Loucy (cell line): ENCODE data around the gene CCR7.

ENCODE experiments used
- H2AFZ ChIP-seq: fragments of 200-600 bp; sonication (generic); 2 replicates; pipeline ENCODE4 v1.6.0; 2016; ENCODE audit warnings: antibody characterized with exemption, mild to moderate bottlenecking, low read length, moderate library complexity
- H3F3A ChIP-seq: fragments of 200-600 bp; 2 replicates; pipeline ENCODE4 v1.6.0; 2016; ENCODE audit warnings: antibody characterized with exemption, low read depth, mild to moderate bottlenecking
- H3K27me3 ChIP-seq: fragments of 200-600 bp; sonication (generic); 2 replicates; pipeline ENCODE4 v1.6.1; 2014; ENCODE audit warnings: low read length, mild to moderate bottlenecking; ENCODE audit not compliant: insufficient read depth, poor library complexity, severe bottlenecking
- H3K36me3 ChIP-seq: fragments of 200-600 bp; sonication (generic); 2 replicates; pipeline ENCODE4 v1.6.1; 2016; ENCODE audit warnings: low read length; ENCODE audit not compliant: insufficient read depth
- H3K4me1 ChIP-seq: fragments of 200-600 bp; sonication (generic); 2 replicates; pipeline ENCODE4 v1.5.1; 2014; ENCODE audit warnings: low read length, mild to moderate bottlenecking; ENCODE audit not compliant: insufficient read depth, poor library complexity, severe bottlenecking
- H3K4me2 ChIP-seq: fragments of 200-600 bp; sonication (generic); 2 replicates; pipeline ENCODE4 v1.6.0; 2014; ENCODE audit warnings: antibody characterized with exemption, low read length, low read depth, mild to moderate bottlenecking; ENCODE audit not compliant: poor library complexity, severe bottlenecking
- H3K4me3 ChIP-seq: fragments of 200-600 bp; sonication (generic); 2 replicates; pipeline ENCODE4 v1.5.1; 2014; ENCODE audit warnings: low read length, mild to moderate bottlenecking, mixed read lengths; ENCODE audit not compliant: poor library complexity, severe bottlenecking
- H3K79me2 ChIP-seq: fragments of 200-600 bp; sonication (generic); 2 replicates; pipeline ENCODE4 v1.6.1; 2014; ENCODE audit warnings: low read length; ENCODE audit not compliant: insufficient read depth
- H3K9ac ChIP-seq: fragments of 200-600 bp; sonication (generic); 2 replicates; pipeline ENCODE4 v1.6.0; 2014; ENCODE audit warnings: mild to moderate bottlenecking, low read depth, low read length, moderate library complexity; ENCODE audit not compliant: poor library complexity, severe bottlenecking
- H3K9me2 ChIP-seq: fragments of 200-600 bp; sonication (generic); replicated peaks from 2 replicates; pipeline ENCODE4 v1.6.1; 2016; ENCODE audit warnings: low read depth, low read length, mixed read lengths
- H3K9me3 ChIP-seq: fragments of 200-600 bp; sonication (generic); 2 replicates; pipeline ENCODE4 v1.6.1; 2014; ENCODE audit warnings: mild to moderate bottlenecking, antibody characterized with exemption, low read length, low read depth; ENCODE audit not compliant: insufficient read depth
- H4K20me1 ChIP-seq: fragments of 200-600 bp; sonication (generic); 2 replicates; pipeline ENCODE4 v1.6.0; 2014; ENCODE audit warnings: antibody characterized with exemption, low read length, mild to moderate bottlenecking; ENCODE audit not compliant: insufficient read depth, poor library complexity, severe bottlenecking
- EZH2phosphoT487 ChIP-seq: fragments of 200-600 bp; IDR thresholded peaks from 2 replicates; pipeline ENCODE4 v1.6.1; 2018; ENCODE audit warnings: antibody characterized with exemption, mild to moderate bottlenecking, moderate library complexity, borderline replicate concordance
- TF ChIP-seq, protein P1 (sequence below): fragments of 200-600 bp; sonication (generic); conservative IDR thresholded peaks from 2 replicates; pipeline ENCODE4 v1.5.1; 2014; ENCODE audit warnings: mild to moderate bottlenecking, antibody characterized with exemption, low read length

The CCR7 gene

DNA sequence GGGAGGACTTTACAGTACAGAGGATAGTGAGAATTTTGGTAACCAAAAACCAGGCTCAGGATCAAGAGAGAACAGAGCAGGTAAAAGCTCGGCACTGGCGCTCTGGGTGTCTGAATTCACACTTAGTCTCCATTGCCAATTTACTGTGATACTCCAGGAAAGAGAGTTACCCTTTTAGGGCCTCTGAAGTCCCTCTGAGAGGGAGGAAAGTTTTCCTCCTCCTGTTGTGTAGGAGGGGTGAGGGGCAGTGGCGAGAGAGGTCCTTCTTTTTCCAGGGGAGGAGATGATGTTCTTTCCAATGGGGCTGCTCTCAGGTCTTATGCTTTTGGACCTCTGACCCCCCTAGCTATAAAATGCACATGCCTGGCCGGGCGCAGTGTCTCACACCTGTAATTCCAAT lies 58.5 kb downstream of the CCR7 start:
- Histone ChIP-seq H2AFZ (no peak overlapping the region), H3K4me2 (no peak overlapping the region), H3F3A (0 out of 2 replicates have a peak, but pooled peaks cover 2% of the 10 kb centered on the region), H3K79me2 (no peaks in the 10 kb centered on the region), H3K9ac (no peak overlapping the region), H3K4me1 (peaks cover 24% of the 10 kb centered on the region), H3K36me3 (no peaks in the 10 kb centered on the region), H3K9me3 (no peaks in the 10 kb centered on the region), H4K20me1 (no peaks in the 10 kb centered on the region), H3K9me2 (no peaks in the 10 kb centered on the region), H3K27me3 (no peaks in the 10 kb centered on the region), H3K4me3 (no peak overlapping the region)
- TF ChIP-seq, protein P1, sequence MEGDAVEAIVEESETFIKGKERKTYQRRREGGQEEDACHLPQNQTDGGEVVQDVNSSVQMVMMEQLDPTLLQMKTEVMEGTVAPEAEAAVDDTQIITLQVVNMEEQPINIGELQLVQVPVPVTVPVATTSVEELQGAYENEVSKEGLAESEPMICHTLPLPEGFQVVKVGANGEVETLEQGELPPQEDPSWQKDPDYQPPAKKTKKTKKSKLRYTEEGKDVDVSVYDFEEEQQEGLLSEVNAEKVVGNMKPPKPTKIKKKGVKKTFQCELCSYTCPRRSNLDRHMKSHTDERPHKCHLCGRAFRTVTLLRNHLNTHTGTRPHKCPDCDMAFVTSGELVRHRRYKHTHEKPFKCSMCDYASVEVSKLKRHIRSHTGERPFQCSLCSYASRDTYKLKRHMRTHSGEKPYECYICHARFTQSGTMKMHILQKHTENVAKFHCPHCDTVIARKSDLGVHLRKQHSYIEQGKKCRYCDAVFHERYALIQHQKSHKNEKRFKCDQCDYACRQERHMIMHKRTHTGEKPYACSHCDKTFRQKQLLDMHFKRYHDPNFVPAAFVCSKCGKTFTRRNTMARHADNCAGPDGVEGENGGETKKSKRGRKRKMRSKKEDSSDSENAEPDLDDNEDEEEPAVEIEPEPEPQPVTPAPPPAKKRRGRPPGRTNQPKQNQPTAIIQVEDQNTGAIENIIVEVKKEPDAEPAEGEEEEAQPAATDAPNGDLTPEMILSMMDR: no peak
- TF ChIP-seq EZH2phosphoT487: no peak
